ENCODE results near the gene TESK1. TPM values are rescaled to one million over a fixed set of nuclear protein-coding genes. Genes with fewer than 3 reads are reported as not detected.
A peak's percentile ranks its signal among the peaks of the same experiment; 100 is the strongest.
"Not testable (repeated sequence)": the region's sequence is repeated elsewhere in the genome, so short reads cannot be mapped to it uniquely, and the experiment has no call there.

Gene TESK1
- total RNA-seq, 1 donor from 2014 or later = 34.2 TPM

DNA sequence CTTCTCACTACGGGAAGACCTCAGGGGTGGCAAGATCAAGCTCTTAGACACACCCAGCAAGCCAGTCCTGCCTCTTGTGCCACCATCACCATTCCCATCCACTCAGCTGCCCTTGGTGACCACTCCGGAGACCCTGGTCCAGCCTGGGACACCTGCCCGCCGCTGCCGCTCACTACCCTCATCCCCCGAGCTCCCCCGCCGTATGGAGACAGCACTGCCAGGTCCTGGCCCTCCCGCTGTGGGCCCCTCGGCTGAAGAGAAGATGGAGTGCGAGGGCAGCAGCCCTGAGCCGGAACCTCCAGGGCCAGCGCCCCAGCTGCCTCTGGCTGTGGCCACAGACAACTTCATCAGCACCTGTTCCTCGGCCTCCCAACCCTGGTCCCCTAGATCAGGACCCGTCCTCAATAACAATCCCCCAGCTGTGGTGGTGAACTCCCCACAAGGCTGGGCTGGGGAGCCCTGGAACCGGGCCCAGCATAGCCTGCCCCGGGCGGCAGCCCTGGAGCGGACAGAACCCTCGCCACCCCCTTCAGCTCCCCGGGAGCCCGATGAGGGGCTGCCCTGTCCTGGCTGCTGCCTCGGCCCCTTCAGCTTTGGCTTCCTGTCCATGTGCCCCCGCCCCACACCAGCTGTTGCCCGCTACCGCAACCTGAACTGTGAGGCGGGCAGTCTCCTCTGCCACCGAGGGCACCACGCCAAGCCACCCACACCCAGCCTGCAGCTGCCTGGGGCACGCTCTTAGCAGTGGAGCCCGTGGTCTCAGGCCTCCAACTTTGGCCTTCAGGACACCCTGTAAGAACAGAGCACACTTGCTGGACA, 4.1 kb downstream of the TESK1 start:
- no peak for DNase-seq (ENCODE audit: low spot score)
- intact Hi-C loops (cut with DNase I) = loop anchor here (5.0 to 10.0 kb wide), 3 partner anchors 38 to 534 kb away; partner anchors contain the start of genes ATOSB, FANCG and VCP

DNA sequence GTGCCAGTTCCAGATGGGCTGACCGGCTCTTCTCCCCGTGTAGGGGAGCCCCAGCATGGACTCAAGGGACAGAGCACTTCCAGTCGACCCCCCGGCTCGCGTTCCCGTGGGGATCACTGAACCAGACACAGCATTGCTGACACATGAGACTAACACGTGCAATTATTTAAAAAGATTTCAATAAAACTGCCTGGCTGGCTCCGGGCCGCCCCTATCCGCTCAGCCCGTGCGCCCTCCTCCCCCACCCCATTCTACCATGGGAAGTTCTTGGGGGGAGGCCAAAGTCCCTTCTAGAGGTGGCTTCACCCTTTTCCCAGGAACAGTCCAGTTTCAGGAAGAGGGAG, 4.7 kb downstream of the TESK1 start:
- intact Hi-C loops (cut with DNase I) = loop anchor here (5.0 to 10.0 kb wide), 3 partner anchors 38 to 535 kb away; partner anchors contain the start of genes ATOSB, FANCG and VCP
- no peak for DNase-seq (ENCODE audit: low spot score)

DNA sequence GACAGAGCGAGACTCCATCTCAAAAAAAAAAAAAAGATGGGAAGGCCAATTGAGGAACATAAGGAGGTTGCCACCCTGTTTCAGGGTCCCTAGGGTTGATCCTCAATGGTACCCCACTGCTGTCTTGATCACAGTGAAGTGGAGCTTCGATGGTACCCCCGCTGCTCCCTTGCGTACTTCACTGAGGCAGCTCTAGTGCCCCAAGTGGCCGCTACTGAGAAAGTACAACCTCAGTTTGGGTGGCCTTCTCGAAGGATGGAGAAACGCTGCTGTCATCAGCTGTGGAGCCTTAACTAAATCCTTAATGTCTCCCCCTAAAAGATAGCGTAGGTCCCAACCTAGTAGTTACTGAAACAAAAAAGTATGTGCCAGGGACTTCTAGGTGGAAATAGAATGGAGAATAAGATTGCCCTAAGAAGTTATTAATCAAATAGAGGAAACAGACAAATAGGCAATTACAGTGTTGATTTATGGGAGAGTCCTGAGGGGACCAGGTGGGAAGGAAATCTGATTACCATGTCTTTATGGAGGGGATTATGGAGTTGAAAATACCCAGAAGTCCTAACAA, 6.3 kb downstream of the TESK1 start:
- DNase-seq (ENCODE audit: low spot score) = no peak
- intact Hi-C loops (cut with DNase I) = no loop called here

DNA sequence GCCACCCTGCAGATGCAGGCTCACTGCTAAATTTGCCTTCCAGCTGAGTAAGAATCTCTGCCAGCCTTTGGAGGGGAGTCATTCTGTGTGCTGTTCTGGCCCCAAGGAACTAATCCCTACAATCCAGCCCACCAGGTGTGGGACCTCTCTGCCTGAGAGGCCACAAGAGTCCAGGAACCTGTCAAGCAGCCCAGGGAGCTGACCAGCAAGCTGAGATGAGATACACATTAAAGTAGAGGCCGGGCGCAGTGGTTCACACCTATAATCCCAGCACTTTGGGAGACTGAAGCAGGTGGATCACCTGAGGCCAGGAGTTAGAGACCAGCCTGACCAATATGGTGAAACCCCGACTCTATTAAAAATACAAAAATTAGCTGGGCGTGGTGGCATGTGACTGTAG, 7.0 kb downstream of the TESK1 start:
- intact Hi-C loops (cut with DNase I); DNase-seq (ENCODE audit: low spot score): not testable (repeated sequence)

DNA sequence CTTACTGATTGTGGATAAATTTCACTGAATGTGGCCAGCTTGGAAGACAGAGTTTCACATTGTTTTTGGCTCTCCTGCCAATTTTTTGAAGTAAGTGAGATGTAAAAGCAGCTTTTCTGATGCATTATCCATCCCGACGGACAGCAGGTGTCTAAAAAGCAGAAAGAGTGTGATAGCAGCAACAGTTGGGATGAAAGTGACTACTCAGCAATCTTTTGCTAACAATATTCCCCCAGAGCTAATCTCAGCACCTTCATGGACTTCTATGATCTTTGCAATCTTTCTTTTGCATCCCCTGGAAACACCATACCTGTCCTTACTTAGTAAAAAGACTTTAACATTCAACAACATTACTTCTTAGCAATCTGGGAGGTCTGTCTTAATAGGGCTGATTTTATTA, 7.8 kb downstream of the TESK1 start:
- intact Hi-C loops (cut with DNase I) = no loop called here
- no peak for DNase-seq (ENCODE audit: low spot score)

DNA sequence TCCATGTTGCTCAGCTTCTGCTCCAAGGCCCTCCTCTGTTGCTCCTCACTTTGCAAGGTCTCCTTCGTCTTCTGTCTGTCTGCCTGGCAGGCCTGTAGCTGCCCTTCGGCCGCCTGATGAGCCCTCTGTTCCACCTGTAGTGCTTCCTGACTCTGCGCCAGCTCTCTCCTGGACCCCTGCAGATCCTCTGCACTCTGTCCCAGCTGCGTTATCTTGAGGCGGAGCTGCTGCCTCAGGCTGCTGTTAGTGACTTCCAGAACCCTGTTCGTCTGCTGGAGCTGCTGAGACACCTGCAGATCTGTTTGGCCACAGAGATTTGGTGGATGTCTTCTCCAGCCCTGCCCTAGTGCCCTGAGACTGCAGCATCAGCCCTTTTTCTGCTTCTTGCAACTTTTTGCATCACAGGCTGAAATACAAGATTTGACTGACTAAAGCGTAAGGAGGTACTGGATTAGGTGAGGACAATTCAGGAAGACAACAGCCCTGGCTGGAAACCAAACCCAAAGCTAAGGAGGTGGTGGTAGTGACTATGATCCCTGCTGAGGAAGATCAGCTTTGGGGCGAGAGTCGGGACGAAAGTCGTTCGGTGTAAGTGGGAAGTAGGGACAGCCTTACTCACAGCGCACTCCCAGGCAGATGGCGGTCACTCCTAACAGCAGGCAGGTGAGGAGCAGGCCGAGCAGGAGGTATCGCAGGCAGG, 11.1 kb downstream of the TESK1 start:
- intact Hi-C loops (cut with DNase I) = no loop called here
- no peak for DNase-seq (ENCODE audit: low spot score)

DNA sequence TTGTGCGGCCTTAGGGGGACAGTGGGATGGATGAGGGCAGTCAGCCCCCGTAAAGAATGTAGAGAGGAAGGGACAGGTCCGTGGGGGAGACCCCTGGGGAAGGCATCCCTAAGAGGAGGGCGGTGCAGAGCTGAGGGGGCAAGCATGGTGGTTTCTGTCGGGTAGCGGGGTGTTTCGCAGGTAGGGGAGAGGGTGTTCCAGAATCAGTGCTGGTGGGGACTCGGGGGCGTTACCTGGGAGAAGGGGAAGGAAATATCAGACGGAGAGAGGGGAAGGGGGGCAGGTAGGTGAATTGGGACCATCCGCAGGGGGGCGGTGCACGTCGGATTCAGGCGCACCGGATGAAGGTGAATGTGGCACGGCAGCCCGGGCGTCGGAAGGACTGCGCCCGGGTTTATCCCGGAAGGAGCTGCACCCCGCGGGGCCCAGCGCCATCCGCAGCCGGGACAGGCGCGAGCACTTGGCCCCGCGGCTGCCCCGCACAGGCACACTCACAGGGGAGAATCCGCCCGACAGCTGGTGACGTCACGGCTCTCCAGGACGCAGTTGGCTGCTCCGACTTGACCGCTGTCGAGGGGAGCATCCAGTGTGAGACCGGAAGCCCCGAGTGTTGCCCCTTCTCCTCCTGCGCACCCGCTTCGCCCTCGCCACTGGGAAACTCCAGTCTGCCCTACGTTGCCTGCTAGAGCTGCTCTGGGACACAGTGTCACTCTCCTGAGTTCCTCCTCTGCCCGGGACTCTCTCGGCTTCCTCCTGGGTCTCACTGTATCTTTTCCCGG, 11.8 kb downstream of the TESK1 start:
- intact Hi-C loops (cut with DNase I) = no loop called here
- DNase-seq (ENCODE audit: low spot score) = peak; percentile 83

DNA sequence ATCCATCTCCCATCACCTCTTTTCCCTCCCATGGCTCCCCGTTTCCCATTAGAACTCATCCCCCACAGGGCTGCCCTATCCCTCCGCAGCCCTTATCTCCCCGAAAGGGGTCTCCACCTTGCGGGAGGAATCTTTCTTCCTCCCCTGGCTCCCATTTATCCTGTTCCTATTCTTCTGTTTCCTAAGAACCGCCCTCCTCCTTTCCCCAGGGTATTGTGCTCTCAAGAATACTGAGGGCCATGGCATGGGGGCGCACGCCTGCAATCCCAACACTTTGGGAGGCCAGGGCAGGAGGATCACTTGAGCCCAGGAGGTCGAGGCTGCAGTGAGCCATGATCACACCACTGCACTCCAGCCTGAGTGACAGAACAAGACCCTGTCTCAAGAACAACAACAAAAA, 12.5 kb downstream of the TESK1 start:
- intact Hi-C loops (cut with DNase I) = no loop called here
- no peak for DNase-seq (ENCODE audit: low spot score)

DNA sequence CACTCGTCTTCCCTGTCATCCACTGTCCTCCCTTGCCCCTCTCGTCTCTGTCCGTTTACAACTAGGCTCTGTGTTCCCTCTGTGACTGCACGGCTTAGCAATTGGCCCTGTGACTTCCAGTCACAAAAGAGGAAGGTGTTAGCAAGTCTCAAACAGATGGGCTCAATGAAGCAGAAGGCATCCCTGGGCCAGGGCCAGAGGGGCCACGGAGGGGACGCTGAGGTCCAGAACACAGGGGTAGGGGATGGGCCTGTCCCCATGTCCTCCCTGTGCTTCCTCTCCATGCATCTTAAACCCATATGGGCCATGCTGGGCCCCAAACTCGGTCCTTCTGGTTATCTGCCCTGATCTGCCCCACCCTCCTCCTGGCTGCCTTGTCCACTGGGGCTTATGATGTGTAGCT, 13.3 kb downstream of the TESK1 start, which contains the start of gene CD72:
Gene CD72 (minus strand): TSS at position 89 of the 403 bp plus-strand sequence. CDS start 110 bp downstream, outside the sequence.
- intact Hi-C loops (cut with DNase I) = no loop called here
- DNase-seq (ENCODE audit: low spot score) = no peak

DNA sequence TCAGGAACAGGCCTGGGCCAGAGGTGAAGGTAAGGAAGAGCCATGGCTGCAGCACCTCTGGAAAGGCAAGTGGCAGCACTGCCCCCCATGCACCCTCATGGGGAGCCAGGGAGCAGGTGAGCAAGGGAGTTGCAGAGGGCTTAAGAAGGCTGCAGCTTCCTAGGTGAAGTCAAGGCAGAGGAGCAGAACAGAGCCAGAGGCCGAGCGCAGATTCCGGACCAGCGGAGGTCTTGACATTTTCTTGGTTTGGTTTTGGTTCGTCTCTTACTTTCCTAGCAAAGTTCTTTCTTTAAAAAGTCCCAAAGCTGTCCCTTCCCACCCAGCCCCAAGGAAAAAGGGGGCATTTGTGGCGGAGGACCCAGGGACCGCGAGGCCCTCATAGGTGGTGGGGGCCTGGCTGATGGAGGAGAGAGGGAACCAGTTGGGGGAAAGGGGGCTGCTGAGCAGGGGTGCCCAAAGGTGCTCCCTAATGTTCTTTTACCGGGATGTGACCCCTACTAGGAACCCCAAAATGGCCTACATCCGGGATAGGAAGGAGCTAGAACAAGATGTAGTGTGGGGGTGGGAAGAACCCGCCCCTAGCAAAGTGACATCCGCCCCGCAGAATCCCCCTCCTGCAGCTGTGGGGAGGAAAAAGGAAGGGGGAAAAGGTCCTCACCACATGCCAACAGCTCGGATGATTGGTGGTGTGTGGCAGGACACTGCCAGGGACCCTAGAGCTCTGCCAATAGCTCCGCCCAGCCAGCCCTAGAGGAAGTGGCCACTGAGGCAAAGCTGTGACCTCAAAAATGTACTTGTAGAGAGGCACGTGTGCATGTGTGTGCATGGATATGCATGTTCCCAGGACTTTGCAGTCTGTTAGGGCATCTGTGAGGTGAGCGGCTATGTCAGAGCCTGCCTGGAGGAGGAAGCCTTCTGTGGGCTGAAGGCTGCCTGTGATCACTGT, 14.1 kb downstream of the TESK1 start:
- no peak for DNase-seq (ENCODE audit: low spot score)
- intact Hi-C loops (cut with DNase I) = no loop called here

DNA sequence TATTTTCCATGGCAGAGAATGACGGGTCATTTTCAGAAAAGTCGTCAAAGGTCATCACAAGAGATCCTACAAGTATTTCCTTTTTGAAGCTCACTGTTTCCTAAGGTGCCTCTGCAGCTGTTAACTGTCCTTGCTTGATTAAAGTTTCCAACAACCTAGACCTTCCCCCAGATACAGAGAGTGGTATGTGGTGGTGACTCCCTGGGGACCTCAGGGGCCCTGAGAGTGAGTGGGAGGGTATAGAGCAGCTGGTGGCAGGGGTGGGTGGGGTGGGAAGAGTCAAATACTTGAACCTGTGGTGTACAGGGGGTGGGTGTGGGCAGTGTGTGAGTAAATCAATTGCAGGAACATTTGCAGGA, 14.7 kb downstream of the TESK1 start:
- intact Hi-C loops (cut with DNase I) = no loop called here
- no peak for DNase-seq (ENCODE audit: low spot score)

DNA sequence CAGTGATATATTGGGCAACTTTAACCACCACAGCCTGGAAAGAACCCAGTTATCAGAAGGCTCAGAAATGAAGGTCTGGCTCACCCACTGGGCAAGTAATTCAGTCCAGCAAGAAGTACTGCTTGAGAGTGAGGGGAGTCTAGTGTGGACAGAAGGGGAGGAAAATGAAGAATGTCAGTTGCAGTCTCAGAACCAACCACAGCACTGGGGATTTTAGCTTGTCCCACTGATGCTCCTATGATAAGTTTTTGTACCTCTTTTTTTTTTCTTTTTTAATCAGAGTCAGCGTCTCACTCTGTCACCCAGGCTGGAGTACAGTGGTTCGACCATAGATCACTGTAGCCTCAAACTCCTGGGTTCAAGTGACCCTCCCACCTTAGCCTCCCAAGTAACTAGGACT, 22.5 kb downstream of the TESK1 start:
- intact Hi-C loops (cut with DNase I) = no loop called here
- no peak for DNase-seq (ENCODE audit: low spot score)

DNA sequence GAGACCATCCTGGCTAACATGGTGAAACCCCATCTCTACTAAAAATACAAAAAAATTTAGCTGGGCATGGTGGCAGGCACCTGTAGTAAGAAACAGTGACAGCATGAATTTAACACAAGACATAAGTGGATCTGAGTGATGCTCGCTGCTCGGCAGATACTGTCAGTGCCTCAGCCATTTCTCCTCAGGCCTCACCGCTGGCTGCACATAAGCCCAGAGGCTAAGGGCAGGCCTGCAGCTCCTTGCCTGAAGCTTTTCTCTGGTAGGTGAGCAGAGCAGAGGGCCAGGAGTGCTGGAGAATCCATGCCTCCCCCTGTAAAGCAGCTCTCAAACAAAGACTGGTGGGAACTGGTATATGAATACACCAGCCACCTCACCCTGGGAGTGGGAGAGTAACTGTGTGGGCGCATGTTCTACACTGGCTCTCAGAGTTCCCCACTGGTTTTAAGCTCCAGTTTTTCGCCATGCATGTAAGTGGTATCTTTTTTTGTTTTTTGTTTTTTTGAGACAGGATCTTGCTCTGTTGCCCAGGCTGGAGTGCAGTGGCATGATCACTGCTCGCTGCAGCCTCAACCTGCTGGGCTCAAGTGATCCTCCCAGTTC, 23.4 kb downstream of the TESK1 start:
- intact Hi-C loops (cut with DNase I) = no loop called here
- DNase-seq (ENCODE audit: low spot score) = peak; percentile 20

DNA sequence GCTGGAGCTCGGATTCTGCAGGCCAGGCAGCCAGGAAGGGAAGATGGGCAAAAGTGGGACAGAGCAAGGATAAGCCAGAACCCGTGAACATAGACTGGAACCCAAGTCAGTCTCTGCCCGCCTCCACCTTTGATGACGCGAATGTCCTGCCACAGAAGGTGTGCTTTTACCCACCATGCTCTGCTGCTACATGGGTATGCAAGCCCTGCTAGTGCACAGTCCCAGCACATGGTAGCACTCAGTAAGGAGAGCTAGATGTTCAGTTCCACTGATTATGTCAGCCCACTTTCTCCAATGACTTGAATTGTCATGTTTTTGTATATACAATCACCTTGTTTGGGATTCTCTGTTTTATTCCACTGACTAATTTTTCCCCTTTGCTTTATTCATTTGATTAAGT, 24.5 kb downstream of the TESK1 start:
- no peak for DNase-seq (ENCODE audit: low spot score)
- intact Hi-C loops (cut with DNase I) = no loop called here

DNA sequence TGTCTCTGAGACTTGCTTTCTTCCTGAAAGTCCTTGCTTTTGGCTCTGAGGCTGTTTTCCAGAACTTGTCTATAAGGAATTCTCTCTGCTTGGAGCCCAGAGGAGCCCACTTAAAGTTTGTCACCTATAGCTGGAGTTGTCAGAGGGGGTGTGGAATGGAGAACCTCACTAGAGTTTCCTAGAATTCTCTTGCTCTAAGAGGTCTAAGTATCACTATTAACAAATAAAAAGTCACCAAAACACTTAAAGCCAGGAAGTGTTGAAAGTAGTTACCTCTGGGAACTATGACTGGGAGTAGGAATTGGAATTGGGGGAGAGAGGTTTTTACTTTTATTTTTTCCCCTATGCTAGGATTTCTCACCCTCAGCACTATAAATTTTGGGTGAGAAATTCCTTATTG, 30.7 kb downstream of the TESK1 start:
- intact Hi-C loops (cut with DNase I) = no loop called here
- no peak for DNase-seq (ENCODE audit: low spot score)

DNA sequence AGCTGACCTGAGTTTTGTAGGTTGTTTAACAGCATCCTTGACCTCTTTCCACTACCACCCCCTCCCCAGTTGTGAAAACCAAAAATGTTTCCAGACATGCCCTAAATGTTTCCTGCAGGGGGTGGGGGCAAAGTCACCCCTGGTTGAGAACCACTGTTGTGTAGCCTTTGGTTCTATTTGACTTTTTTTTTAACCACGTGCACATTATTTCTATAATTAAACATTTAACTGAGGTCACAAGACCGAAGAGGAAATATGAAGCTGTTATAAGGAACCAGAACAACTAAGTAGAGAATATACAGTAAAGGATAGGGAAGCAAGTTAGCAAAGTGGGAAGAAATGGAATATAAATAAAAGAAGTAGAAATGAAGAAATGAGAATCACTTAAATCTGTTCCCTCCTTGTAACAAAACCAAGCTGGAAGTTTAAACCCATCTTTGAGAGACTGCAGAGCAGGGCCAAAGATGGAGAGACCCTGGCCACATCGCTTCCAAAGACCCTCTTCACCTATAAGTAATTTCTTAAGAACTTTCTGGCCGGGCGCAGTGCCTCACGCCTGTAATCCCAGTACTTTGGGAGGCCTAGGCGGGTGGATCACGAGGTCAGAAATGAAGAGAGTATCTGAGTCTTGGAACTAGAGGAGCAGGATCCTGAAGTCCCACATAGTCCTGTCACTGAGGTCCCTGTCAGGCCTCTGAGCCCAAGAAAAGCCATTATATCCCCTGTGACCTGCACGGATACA, 31.2 kb downstream of the TESK1 start:
- intact Hi-C loops (cut with DNase I) = no loop called here
- DNase-seq (ENCODE audit: low spot score) = no peak

DNA sequence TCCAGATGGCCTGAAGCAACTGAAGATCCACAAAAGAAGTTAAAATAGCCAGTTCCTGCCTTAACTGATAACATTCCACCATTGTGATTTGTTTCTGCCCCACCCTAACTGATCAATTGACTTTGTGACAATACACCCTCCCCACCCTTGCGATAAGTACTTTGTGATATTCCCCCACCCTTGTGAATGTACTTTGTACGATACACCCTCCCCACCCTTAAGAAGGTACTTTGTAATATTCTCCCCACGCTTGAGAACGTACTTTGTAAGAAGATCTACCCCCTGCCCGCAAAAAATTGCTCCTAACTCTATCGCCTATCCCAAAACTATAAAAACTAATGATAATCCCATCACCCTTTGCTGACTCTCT, 31.8 kb downstream of the TESK1 start:
- intact Hi-C loops (cut with DNase I); DNase-seq (ENCODE audit: low spot score): not testable (repeated sequence)

DNA sequence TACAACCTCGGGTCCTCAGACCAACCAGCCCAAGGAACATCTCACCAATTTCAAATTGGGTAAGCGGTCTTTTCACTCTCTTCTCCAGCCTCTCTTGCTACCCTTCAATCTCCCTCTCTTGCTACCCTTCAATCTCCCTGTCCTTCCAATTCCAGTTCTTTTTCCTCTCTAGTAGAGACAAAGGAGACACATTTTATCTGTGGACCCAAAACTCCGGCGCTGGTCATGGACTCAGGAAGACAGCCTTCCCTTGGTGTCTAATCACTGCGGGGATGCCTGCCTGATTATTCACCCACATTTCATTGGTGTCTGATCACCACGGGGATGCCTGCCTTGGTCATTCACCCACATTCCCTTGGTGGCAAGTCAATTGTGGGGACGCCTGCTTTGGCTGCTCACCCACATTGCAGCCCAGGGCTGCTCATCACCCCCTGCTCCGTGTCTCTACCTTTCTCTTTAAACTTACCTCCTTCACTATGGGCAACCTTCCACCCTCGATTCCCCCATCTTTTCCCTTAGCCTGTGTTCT, 32.4 kb downstream of the TESK1 start:
- intact Hi-C loops (cut with DNase I); DNase-seq (ENCODE audit: low spot score): not testable (repeated sequence)

Data from cardiac septum (tissue), 1 donor.